Measurements from ENCODE around the gene KIRREL2.

- TF ChIP-seq, protein P1, sequence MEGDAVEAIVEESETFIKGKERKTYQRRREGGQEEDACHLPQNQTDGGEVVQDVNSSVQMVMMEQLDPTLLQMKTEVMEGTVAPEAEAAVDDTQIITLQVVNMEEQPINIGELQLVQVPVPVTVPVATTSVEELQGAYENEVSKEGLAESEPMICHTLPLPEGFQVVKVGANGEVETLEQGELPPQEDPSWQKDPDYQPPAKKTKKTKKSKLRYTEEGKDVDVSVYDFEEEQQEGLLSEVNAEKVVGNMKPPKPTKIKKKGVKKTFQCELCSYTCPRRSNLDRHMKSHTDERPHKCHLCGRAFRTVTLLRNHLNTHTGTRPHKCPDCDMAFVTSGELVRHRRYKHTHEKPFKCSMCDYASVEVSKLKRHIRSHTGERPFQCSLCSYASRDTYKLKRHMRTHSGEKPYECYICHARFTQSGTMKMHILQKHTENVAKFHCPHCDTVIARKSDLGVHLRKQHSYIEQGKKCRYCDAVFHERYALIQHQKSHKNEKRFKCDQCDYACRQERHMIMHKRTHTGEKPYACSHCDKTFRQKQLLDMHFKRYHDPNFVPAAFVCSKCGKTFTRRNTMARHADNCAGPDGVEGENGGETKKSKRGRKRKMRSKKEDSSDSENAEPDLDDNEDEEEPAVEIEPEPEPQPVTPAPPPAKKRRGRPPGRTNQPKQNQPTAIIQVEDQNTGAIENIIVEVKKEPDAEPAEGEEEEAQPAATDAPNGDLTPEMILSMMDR (conservative IDR thresholded peaks at IDR 0.05; ENCODE audit: low read depth, low read length) = no peak
- no peak for TF ChIP-seq EZH2 (IDR thresholded peaks at IDR 0.05; ENCODE audit: borderline replicate concordance, low read depth, low read length, poor library complexity, severe bottlenecking)
Observed at GRCh38 chr19:35853038-35853756, 3.5 kb upstream of the KIRREL2 start.
